Stimulated activated CD4-positive, alpha-beta T cell treated with anti-CD3 and anti-CD28 coated beads, Interleukin-2, amount 100 ng/mL, for 4 hours (primary cell): ENCODE data around the gene MMRN2.
"Not testable (repeated sequence)": the region's sequence is repeated elsewhere in the genome, so short reads cannot be mapped to it uniquely, and the experiment has no call there.

Experiments
- DNase-seq: peaks from one replicate; pipeline ENCODE4 v3.0.0-alpha.2; 2020; ENCODE audit warnings: low read depth

The MMRN2 gene

DNA sequence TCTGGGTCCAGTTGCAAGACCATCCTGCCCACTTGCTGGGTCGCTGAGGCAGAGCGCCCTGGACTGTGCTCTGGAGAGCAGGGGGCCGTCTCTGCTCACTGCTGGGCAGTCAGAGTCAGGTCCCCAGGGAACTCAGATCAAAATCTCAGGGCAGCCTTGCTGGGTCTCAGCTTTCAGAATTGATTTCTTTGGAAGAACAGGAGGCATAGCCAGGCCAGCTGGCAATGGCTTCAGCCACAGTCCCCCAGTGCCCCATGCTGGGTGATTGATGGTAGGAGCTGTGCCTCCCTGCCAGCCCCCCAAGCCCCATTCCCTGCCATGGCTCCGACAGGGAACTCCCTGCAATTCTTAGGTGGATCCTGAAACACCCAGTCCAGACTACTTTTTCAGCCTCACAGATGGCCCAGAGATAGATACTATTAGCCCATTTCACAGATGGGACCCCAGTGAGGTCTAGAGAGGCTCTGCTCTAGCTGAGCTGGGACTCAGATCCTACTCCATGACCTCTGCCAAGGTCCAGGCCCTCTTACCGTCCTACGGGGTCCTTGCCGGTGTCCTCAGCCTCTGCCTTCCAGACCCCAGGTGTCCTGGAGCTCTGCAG is 467 bp downstream of the MMRN2 start:
- no peak for DNase-seq

DNA sequence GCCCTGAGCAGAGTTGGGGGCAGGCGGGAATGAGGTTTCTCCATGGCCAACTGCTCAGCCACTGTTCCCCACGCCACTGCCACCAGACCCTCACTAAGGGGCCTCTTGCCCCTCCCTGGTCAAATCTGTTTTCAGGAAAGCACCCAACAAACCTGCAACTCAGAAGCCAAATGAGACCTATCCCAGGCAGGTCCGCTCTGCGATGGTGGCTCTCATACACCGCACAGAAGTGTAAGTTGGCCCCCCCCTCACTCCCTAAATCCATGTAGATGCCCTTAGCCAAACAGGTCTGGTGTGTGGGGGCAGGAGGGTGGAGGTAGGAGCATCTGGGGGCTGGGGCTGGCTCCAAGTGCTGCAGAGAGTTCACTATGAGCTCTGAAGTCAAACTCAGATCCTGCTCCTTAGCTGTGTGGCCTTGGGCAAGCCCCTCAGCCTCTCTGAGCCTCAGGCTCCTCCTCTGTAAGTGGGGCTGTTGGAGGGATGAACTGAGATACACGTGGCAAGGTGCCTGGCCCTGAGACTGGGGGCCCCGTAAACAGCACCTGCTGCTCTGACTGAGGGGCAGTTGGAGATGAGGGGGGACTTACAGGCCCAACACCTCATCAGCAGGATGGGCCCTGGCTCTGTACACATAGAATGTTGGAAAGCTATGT is 1.1 kb downstream of the MMRN2 start:
- DNase-seq = no peak

DNA sequence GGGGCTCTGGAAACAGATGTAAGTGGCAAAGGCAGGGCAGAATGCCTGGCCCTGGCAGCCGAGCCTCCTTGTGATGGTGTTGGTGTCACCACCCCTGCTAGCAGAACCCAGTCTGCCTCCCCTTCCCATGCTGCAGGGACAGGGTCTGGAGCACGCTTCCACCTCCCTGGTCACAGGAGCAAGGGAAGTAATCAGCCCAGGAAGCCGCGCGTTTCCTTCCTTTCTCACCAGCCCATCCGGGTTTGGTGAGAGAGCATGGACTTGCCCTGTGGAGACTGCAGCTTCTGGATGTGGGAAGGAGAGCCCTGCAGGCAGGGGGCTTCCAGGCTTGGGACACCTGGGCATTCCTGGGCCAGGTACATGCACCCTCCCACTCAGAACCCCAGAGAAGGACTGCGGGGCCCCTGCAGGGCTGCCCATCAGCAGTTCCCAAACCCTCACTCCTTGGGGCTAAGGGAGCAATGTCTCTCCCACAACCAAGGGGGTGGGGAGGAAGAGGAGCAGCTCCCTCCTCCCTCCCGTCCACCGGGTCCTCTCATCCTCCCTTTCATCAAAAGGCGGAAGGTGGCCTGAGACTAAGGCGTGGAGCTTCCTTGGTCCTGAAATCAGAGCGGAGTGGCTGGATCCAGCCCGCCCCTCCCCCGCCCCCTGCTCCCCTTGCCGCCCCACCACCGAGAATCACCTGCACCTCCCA is 1.8 kb downstream of the MMRN2 start:
- no peak for DNase-seq

DNA sequence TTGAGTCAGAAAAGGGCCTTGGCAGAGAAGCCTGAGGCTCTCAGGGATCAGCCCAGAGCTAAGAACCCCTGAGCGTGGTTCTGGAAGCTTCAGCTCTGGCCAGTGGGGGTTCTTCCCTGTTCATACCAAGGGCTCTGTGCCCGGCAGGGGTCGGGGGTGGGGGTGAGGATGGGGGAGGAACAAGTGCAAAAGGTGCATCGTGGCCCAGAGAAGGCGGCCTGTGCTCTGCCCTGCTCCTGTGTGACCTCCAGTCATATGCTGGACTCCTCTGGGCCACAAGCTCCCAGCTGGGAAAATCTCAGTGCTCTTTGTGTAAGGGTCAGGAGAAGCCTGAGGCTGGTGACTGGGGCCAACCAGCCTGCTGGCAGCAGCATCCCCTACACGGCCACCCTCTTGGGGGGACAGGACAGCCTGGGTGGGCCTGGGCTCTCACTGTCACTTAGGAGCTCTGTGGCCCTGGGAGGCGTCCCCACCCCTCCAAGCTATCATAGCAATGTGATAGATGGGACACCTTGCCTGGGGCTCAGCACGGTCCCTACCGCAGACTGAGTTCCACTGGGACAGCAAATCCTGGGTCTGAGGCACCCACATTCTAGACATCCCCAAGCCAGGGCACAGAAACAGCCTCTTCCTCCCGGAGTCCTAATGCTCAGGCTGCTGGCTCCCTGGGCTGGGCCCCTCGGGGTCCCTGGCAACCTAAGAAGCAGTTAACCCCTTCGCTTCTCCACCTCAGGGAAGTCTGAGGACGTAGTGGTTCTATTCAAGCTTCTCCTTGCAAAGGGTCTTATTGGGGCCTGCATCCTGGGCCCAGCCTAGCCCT is 2.5 kb downstream of the MMRN2 start:
- no peak for DNase-seq

DNA sequence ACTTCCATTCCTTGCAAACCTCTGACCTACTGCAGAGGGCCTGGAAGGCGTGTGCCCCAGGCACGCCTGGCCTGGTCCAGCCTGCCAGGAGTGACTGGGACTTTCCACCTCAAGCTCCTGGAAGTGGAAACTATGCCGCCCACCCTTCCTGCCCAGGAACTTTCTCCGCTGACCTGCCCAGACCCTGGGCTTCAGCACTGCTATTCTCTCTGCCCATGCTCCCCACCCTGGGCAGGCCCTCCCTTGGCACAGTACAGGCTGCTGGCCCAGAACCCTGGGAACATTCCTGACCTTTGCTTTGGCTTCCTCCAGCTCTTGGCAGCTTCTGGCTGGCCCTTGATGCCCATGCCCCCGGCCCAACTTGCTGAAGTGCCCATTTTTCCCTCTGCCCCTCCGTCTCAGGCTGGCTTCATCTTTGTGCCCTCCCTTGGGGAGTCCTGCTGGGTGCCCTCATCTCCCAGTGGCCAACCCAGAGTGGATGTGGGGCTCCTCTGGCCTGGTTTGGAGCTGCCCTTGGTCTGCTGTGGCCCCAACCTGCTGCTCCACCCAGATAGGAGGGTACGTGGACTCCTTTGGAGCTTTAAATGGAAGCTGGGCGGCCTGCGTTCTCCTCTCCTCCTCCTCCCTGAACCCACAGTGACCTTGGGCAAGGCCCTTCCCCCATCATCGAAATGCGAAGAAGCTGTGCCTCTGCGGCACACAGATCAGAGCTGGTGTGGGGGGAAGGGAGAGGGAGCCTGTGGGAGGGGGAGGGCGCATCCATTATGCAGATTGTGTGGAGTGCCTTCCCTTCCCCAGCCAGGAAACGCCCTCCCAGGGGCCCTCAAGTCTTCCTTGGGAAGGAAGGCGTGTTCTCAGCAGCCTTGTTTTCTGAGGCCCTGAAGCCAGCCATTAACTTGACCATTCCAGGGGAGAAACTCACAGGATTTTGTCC is 3.4 kb downstream of the MMRN2 start:
- no peak for DNase-seq

GRCh38 chr10:86952697-86953096 is 4.7 kb downstream of the MMRN2 start:
- DNase-seq = not testable (repeated sequence)

GRCh38 chr10:86952106-86952505 is 5.3 kb downstream of the MMRN2 start:
- no peak for DNase-seq

- no peak for DNase-seq
Measured at GRCh38 chr10:86951184-86951761, 6.1 kb downstream of the MMRN2 start.

GRCh38 chr10:86950349-86950748 is 7.1 kb downstream of the MMRN2 start:
- no peak for DNase-seq

DNA sequence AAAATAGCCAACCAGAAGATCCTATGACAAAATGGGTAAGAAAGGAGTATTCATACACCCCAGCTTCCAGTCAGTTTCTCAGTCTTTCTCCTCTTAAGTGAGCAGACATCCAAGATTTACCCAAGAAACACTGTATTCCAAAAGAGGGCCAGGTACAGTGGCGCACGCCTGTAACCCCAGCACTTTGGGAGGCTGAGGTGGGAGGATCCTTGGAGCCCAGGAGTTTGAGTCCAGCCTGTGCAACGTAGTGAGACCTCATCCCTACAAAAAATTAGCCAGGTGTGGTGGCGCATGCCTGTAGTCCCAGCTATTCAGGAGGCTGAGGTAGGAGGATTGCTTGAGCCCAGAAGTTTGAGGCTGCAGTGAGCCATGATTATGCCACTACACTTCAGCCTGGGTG is 9.6 kb downstream of the MMRN2 start:
- not testable (repeated sequence) for DNase-seq

GRCh38 chr10:86946213-86947155 is 10.9 kb downstream of the MMRN2 start:
- DNase-seq = no peak

DNA sequence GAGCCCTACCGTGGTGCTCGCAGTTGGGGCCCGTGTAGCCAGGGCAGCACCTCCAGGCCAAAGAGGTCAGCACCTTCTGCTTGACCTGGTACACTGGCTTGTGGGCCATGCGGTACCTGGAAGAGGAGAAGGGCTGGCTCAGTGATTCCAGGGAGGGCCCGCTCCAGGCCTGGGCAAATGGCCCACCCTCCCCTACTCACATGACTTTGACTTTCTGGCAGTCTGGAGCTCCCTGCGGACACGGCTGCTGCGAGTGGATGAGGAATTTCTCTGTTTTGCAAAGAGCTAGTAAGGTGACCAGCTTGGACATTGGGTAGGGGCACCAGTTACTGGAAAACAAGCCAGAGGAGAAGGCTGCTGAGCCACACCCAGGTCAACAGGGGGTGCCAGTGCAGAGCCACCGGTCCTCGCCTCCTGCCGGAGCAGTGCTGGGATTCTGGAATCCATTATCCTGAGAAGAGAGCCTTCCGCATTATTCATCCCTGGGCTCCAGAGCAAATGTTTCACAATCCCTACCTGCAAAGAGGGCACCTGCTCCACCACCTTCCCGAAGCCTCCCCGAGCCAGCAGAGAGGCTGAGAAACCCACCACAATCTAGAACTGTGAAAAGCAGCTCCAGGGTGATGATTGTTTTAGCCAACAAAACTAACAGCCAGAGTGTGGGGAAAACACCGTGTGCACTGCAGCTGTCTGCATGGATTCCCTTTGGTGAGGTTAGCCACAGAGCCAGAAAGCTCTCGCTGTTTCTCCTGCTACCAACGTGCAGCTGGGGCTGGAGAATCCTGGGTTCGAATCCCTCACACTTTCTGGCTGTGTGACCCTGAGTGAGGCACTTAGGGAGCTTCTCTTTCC is 11.8 kb downstream of the MMRN2 start:
- no peak for DNase-seq

DNA sequence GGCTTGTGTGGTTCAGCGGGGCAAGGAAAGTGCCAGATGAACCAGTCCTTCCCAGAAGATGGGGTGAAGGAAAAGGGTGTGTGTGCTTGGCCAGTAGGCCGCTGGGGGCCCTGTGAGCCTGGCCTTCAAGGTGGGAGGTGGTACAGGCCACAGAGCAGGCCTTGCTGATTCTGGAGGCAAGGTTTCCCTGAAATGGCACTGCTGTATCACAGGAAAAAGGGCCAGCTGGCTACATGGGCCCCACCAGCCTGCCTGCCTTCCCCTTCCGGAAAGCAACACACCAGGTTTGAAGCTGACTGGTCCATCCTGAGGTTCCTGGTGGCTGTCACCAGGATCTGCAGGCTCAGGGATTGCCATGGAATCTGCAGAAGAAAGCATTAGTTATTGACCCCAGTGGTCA is 12.5 kb downstream of the MMRN2 start:
- DNase-seq = no peak

DNA sequence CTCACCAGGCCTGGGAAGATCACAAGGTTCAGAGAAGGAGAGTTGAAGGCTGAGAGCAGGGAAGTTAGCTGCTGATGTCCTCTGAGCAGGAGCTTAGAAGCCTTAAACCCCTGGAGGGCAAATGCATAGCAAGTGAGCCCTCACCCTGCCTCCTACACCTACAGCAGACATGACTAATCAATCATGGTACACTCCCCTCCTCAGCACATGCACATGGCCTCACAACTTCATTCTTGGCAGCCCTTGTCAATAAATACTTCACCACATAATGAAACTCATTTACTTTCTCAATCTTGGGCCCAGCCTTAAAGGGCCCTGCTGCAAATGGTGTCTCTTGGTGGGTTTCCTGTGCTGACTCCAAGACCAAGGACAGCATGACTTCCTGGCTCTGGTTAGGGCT is 12.9 kb downstream of the MMRN2 start:
- DNase-seq = no peak

DNA sequence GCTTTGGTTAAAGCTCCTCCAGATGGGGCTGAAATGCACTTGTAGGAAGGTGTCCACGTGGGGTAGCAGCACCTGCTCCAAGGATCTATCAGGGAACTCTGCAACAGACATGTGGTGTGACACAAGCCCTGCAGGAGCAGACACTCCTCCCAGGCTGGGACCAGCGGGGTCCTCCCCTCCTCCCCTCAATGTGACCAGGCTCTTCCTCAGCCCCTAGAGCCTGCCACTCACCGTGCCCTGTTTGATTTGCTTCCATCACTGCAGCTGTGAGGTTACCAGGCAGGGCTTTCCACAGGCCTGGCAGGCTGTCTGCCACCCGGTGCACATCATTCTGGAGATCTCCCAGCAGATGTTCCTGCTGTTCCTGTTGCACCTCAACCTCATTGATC is 13.4 kb downstream of the MMRN2 start:
- no peak for DNase-seq

GRCh38 chr10:86943316-86944030 is 13.9 kb downstream of the MMRN2 start:
- no peak for DNase-seq

- DNase-seq = no peak
Measured at GRCh38 chr10:86942441-86943315, 14.7 kb downstream of the MMRN2 start.
